ENCODE measurements around the gene MPHOSPH8.
"Not testable (repeated sequence)": the region's sequence is repeated elsewhere in the genome, so short reads cannot be mapped to it uniquely, and the experiment has no call there.

Gene MPHOSPH8

DNA sequence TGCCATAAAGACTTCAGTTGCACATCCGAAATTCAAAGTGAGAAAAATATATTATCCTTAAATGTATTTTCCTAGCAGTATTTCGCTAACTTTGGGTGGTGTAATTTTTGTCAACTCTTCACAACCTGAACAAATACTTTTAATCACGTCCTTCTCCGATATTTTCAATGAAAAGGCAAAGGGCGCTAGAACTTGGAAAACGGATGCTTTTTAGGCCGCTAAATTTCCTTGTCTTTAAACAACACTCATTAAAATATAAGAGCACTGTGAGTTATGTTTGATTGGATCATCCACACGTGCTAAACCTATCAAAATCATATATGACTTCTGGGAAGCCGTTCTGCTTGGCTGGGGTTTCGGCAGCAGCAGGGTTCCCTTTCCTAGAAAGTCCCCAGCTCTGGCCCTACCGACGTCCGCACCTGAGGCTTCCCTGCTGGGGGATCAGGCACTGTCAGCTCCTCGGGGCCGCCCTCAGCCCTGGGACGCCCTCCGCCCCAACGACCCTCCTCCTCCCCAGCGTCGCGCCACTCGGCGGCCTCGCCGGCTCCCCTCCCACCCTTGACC is 462 bp upstream of the MPHOSPH8 start:
- no peak for FAIRE-seq

DNA sequence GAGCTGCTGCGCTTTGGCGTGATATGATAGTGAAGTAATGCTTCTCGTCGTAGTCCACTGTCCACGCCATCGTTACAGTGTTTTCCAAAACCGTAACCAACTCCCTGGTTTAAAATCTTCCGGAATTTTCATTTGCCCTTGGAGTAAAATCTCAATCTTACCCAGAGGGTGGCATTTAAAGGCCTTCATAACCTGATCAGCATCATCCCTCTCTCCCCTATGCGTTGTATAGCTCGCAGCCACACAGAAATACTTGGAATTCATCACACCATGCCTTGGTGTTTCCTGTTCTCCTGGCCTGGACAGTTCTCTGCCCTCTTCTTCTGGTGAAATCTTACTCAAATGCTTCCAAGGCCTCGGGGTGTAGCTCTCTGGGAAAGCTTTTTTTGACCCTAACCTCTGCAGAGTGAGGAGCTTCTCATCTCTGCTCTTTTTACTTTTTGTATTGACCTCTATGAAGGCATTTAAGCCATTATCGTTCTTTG is 839 bp downstream of the MPHOSPH8 start:
- FAIRE-seq: no peak

DNA sequence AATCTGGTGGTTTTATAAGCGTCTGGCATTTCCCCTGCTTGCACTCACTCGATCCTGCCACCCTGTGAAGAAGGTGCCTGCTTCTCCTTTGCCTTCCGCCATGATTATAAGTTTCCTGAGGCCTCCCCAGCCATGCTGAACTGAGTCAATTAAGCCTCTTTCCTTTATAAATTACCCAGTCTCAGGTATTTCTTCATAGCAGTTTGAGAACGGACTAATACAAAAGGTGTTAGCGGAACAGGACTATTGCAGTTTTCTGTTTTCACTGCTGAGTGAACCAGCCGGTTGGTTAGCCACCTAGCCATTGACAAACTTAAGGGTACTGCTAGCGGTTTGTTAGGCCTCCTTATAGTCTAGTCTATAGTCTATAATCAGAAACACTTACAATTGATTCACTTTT is 2.5 kb downstream of the MPHOSPH8 start:
- not testable (repeated sequence) for FAIRE-seq

DNA sequence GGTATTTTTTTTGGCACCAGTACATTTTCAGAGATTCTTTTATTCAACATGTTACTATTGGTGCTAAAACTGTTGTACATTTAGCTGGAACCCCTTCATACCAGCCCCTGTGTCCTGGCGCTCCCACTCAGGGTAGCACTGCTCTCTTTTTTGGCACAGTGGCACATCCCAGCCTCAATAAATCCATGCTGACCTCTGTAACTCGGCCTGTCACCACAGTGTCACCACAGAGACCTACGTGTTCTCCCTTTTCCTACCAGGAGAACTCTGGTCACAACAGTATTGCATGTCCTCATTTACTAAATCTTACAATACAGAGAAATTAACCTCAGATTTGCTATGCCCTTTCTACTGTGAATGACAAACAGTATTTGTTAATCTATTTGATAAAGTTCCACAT is 10.2 kb downstream of the MPHOSPH8 start:
- FAIRE-seq: no peak

DNA sequence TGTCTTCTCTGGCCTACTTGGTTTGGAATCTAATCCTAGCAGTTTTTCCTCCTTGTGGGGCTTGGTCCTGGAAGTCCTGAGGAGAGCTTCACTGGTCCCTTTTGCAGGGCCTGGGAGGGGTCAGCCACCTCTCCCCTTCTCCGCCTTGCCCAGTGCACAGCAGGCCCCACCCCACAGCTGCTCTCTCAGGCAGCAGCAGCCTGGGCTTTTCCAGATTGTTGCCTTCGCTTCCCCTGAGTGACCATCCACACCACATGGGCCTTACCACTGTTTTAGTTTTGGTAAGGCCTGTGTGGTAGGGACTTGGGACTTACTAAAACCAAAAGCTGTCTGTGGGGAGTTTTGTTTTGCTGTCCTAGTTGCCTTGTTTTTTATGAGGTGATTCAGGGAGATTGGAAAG is 11.5 kb downstream of the MPHOSPH8 start:
- FAIRE-seq: no peak

DNA sequence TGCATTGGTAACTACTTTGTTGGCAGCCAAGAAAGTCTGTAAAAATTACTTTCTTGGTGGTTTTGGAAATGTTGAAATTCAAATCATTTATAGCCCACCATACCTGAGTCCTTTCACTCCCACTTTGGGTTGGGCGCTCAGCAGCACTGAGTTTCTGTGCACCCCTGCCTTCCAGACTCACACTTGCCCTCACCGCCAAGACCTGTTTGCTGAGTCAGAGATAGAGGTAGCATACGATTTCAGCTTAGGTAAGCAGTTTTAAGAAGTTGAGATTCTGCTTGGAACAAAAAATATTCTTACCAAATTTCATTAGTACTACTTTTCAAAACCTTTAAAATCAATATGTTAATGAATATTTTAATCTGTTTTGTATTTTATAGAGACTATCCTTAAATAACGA is 12.6 kb downstream of the MPHOSPH8 start:
- FAIRE-seq: no peak

DNA sequence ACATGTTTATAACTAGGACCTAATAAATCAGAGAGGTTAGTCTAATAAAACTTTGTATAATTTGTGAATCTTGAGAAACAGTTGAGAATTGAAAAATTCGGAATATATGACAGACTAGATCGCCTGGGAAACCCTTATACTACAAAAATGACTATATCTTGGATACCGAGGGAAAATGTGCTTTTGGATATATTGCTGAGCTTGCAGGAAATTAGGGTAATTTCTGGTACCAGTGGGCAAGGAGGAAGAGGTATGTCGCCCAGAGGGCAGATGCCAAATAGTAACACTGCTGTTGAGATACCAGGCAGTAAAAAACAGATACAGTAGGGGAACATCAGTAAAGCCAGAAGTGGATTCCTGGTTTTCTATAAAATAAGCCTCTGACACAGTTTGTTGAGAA is 17.3 kb downstream of the MPHOSPH8 start:
- FAIRE-seq: no peak

DNA sequence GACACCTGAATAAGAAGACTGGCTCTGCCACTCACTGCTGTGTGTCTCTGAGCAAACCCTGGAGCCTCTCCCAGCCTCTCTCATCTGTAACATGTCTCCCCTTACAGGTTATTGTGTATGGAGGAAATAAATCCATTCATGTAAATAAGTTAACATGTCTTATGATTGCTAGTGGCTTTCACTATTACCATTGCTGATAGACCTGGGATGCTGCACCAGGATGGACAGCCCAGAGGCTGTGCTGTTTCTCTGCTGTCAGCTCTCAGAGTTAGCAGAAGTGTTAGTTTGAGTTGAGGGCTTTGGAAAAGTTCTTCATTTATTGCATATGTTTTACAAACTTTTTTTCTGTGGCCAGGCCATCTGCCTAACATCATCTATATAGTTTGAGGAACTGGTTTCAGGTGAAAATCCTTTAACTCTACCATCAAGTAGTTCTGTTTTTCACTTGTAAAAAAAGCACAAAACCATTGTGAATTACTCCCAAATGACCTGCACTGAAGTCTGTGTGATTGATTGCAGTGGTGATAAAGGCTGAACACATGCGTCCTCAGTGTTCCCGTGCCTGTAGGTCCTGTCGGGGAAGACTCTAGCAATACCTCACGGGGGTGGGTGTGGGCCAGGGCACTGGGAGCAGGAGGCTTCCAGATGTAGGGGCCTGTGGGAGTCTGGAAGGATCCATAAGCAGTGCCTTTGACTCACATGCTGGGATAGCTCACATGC is 24.6 kb downstream of the MPHOSPH8 start:
- FAIRE-seq: no peak

DNA sequence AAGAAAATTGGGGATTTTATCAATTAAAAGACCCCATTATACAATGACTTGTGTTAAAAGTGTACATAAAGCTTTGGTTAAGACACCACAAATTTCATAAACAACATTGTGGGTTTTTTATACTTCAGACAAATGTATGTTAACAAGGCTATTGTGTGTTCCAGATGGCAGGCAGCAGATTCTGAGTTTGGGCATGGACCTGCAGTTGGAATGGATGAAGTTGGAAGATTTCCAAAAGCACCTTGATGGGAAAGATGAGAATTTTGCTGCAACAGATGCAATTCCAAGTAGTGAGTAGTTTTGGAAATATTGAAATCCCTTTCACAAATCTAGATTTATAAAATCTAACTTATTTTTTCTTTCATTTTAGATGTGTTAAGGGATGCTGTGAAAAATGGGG is 25.4 kb downstream of the MPHOSPH8 start:
- no peak for FAIRE-seq

DNA sequence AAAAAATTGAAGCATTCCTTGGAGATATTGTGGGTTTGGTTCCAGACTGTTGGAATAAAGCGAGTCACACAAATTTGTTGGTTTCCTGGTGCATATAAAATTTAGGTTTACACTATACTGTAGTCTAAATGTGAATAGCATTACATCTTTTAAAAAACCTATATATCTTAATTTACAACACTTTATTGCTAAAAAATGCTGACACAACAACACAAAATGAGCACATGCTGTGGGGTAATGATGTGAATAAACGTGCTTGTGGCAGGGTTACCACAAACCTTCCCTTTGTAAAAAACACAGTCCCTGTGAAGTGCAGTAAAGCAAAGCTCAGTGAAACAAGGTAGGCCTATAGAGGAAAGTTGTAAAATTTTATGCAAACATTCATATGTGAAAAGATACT is 27.7 kb downstream of the MPHOSPH8 start:
- no peak for FAIRE-seq

DNA sequence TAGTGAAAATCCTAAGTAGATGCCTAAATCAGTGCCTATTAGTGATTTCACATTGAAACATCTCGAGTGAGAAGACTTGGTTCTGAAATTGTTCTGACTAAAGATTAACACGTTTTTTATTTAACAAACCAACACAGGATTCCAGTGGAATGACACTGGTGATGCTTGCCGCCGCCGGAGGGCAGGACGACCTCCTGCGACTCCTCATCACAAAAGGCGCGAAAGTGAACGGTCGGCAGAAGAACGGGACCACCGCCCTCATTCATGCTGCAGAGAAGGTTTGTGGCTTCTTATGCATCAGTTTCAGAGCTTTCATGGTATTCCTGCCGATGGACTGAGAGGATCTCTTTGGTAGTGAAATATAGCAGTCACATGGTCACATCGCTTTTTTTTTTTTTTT is 28.1 kb downstream of the MPHOSPH8 start:
- FAIRE-seq: no peak

DNA sequence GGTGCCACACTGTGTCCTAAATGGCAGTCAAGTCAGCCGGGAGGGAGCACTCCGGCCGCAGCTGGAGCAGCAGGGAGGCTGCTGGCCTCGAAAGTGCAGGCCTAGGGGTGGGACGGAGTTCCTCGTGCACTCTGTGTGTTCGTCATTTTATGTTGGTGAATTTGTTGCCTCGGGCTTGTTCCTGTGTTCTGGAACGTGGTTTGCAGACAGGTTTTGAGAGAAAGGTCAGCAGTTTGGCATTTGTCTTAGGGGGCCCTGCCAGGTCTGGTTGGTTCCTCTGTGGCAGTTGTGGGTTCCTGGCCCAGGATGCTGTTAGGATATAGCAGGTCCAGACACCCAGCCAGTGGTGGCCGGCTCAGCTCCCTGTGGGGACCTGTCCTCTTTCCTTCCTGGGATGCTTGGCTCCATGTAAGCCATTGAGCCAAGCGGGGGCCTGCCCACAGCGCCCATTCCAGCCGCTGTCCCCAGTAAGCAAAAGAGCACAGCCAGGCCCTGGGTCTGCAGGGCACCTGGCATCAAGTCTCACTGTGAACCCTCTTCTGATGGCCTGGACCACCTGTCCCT is 30.0 kb downstream of the MPHOSPH8 start:
- FAIRE-seq: no peak

DNA sequence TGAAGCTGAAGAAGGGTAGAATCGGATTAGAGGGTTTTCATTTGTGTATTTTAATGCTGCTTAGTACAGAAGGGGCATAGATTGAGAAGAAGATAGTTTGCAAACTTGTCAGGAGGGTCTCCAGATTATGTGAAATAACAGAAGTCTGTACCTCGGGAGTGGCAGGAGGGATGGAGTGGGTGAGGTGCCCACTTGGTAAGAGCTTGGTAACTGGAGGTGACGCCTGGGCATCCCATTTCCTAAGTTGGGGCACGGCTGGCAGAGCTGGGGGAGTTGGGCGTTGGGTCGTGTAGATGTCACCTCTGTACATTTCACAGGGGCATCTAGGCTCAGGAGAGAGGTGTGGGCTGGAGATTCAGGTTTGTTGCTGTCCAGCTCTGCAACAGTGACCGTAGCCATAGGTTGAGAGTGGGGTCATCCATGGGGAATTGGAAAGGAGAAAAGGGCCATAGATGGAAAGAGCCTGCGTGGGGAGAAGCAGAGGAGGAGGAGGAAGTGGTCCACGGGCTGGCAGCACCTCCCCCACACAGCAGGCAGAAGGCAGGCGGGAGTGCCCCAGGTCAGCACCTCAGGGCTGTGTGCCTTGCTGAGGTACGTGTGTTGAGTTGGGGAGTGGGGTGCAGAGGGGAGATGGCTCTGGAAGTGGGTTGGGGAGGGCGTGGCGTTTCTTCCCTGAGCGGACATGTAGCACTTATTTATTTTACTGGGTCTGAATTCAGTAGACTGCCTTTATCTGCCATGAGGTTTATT is 31.2 kb downstream of the MPHOSPH8 start:
- no peak for FAIRE-seq

DNA sequence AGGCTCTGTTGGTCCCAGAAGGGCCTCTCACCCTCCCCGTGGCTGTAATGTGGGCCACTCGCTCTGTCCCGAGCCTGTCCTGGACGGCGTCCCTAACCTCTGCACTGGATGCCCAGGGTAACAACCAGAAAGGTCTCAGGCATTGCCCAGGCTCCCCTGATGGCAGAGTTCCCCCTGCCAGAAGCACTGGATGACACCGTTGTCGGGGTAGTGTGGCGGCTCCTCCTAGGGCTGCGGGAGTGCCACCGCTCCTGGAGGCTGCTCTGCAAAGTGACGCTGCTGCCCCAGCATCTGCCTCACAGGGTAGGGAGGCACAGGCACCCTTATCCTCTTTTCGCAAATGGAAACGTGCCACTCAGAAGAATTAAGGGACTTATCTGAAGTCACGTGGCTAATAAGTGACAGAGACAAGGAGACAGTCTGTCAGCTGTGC is 32.0 kb downstream of the MPHOSPH8 start:
- FAIRE-seq: no peak

DNA sequence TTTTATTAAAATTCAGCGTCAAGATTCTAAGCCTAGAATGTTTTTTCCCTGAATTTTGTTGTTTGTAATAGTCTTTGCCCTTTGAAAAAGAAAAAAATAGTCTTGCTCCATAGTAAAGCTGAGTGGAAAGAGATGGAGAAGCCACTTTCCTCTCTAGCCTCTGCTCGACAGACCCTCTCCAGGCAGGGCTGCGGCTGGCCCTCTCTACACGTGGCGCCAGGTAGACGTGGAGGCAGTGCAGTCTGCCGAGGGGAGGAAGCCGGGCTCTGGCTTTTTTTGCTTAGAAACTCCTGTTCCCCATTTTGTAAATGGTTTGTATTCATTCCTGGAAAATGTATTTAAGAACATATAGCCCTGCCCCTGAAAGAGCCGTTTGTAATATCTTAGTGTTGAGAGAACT is 35.3 kb downstream of the MPHOSPH8 start:
- FAIRE-seq: no peak

DNA sequence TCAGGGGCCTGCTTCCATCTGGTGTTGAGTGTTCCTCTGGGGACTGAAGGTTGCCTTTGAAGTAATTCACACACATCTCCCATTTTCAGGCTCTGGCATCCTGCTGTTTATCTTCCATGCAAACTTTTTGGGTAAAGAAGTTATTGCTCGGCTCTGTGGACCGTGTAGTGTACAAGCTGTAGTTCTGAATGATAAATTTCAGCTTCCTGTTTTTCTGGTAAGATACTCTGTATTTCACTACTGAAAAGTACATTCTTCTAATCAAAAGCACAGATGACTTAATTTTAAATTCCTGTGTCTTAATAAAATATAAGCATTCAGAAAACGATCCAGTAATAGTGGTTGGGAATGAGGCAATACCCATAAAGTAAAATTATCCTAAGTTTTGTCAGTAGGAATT is 36.7 kb downstream of the MPHOSPH8 start:
- FAIRE-seq: no peak

DNA sequence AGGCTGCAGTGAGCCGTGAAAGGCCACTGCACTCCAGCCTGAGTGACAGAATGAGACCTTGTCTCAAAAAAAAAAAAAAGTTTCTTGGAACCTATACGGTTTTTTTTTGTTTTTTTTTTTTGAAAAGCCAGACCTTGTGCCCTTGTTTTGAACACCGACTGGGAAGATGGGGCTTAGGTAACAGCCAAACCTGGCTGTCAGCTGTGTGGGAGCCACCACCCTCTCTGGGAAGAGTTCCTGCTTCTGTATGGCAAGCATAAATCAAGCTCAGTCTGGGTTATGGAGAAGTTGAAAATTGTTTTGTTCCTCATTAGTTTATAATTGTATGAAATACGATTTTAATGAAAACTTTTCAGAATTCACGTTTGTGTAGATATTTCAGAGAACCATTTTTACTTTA is 39.5 kb downstream of the MPHOSPH8 start:
- FAIRE-seq: no peak

DNA sequence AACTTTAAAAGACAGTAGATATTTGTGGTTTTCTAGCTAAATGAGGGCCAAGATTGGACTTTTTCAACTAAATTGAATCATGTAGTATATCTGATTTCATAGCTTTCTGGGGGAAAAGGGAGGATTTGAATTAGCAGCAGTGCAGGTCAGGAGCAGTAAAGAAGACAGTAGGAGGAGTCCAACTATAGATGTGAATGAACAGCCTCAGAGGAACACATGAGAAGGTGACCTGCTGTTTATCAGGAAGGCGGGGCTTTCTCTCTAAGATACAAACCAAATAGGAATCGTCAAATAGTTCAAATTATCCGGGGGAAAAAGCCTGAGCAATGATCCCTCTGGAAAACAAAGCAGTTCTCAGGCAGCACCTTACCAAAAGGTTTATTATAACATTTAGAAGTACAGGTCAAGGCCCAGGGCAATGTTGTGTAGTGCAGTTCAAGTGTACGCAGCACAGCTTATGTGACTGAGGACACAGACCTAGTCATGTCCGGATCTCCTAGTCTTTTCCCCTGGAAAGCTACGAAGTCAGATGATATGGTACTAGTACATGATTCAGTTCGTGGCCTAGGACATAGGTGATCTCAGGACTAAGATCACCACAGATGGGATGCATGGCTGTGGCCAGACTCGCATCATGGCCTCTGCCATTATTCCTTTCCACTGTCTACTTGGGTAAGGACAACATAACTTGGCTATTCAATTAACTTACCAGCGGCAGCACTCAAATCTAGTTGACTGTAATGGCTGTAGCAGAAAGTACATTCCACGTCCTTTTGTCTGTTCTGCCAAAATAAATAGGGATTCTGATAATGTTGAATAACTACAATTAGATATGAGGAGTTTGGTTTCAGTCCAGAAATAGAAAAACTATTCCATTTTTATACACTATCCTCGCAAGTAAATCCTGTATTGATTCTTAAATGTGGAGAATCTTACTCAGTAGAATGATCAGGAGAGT is 40.3 kb downstream of the MPHOSPH8 start:
- FAIRE-seq: no peak

DNA sequence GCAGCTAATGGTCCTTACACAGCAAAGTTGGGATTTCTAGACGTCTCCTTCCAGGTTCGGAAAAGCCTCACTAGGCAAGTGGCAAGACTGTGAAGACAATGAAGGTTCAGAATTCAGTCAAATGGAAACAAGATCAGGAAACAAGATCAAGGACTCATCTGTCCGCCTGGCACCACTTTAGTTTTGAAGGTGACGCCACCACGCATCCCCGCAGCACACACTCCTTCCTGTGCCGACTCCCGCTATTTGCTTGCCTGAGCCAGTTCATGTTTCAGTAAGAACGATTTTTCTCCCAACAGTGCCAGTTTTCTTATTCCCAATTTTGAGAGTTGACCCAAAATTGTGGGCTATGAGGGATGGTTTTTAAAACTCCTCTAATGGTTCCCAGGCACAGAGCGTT is 41.4 kb downstream of the MPHOSPH8 start:
- no peak for FAIRE-seq

DNA sequence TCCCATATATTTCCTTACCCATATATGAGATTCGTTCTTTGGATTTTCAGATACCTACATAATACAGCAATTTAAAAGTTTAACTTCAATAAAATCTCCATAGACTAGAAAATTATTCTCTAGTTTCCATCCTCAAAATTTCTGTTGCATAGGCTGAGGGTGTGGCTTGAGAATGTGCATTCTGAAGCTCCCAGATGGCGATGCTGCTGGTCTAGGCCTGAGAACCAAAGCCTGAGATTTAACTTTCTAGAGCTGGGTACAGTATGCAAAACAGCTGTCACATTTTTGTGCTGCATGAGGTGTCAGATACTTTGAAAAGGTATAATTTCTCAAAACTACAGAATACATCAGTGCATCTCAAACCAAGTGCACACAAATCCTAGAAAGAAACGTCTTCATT is 42.7 kb downstream of the MPHOSPH8 start:
- FAIRE-seq: no peak

DNA sequence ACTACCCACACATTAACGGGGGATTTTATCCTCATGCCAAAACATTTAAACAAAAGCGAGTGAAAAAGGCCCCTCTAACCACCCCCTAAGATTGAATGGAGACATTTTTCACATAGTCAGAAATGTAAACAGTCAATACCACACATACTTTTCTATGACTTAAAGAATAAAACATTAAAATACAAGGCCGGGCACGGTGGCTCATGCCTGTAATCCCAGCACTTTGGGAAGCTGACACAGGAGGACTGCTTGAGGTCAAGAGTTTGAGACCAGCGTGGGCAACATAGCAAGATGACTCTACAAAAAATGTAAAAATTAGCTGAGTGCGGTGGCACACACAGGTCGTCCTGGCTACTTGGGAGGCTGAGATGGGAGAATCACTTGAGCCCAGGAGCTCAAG is 47.3 kb downstream of the MPHOSPH8 start:
- no peak for FAIRE-seq

DNA sequence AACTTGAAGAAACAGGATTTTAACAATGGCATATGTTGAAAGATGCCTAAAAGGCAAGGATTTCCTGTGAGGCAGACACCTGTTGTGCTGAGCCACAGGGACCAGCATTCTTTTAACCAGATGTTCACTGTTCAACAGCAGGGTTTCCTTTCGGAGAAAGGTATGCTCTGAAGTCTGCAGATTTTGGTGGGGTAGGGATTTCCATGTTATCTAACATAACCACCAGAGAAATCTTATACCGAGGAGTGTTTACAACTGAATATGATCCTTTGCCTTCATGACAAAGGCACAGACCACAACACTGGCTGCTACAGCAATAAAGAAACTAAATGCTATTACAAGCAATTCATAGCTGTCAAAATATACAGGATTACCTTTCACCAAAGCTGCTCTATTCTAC is 48.1 kb downstream of the MPHOSPH8 start:
- FAIRE-seq: no peak

DNA sequence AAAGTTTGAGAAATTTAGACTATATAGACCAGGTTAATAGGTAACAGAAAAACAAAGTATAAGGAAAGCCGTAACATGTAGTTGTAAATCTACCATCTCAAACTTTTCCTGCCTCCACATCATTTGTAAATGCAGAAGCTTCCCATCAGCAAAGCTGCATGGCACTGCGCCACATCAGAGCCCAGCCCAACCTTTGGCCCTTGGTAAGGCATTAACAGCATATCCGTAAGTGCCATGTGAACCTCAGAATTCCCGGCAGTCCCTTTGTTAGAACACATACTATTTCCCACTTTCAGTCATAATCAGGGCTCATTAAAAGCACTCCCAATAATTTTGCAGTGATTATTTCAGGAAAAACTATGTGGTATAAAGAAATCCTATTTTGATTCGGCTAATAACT is 51.6 kb downstream of the MPHOSPH8 start:
- no peak for FAIRE-seq
